K562 (cell line): ENCODE results near the gene BMP8B. TPM values are rescaled to one million over a fixed set of nuclear protein-coding genes. Genes with fewer than 3 reads are reported as not detected.

ENCODE experiments used
- FOS ChIP-seq: IDR thresholded peaks from 3 replicates; pipeline ENCODE4 v1.6.1; 2011; ENCODE audit not compliant: insufficient read length; ENCODE audit errors: extremely low read depth
- HNRNPH1 ChIP-seq: fragments of 200-400 bp; formaldehyde crosslinking; optimal IDR thresholded peaks from 2 replicates; pipeline ENCODE3; 2017; ENCODE audit warnings: low read depth, mild to moderate bottlenecking, low read length, moderate library complexity
- RFX1 ChIP-seq: fragments of 450-650 bp; IDR thresholded peaks from 2 replicates; pipeline ENCODE4 v1.6.1; 2016; ENCODE audit warnings: mild to moderate bottlenecking, moderate library complexity
- SIN3A ChIP-seq, 2 experiments: fragments of 150-350 bp in 1 of 2; IDR thresholded peaks; 2 replicates each; pipeline ENCODE4 v1.6.1; 2011 to 2016; ENCODE audit warnings: borderline replicate concordance in 2 of 2, low read depth in 2 of 2, low read length in 2 of 2, mild to moderate bottlenecking in 2 of 2, moderate library complexity in 2 of 2; ENCODE audit not compliant: control insufficient read depth in 1 of 2
- TAF9B ChIP-seq: fragments of 450-650 bp; IDR thresholded peaks from 2 replicates; pipeline ENCODE4 v1.6.1; 2018; ENCODE audit warnings: mild to moderate bottlenecking; ENCODE audit not compliant: partially characterized antibody
- ZFP1 ChIP-seq: fragments of 450-650 bp; formaldehyde crosslinking; IDR thresholded peaks from 2 replicates; pipeline ENCODE4 v1.4.0; 2020; ENCODE audit warnings: mild to moderate bottlenecking, mixed read lengths
- ZNF512 ChIP-seq: IDR thresholded peaks from 2 replicates; pipeline ENCODE4 v1.6.1; 2016; ENCODE audit warnings: missing genetic modification characterization, missing compliant biosample characterization
- ZNF668 ChIP-seq: fragments of 250-450 bp; sonication (Bioruptor Pico); IDR thresholded peaks from 2 replicates; pipeline ENCODE4 v1.8.0; 2022; ENCODE audit warnings: mild to moderate bottlenecking, inconsistent platforms
- ZNF707 ChIP-seq: fragments of 250-450 bp; sonication (Bioruptor Pico); conservative IDR thresholded peaks from 2 replicates; pipeline ENCODE4 v1.8.0; 2022; ENCODE audit warnings: inconsistent platforms, mild to moderate bottlenecking, moderate library complexity
- polyA plus RNA-seq, 8 experiments: library from polyadenylated mRNA; depleted of rRNA in 4 of 8; stranded (reverse) in 5 of 8; unstranded in 3 of 8; fragments of >200 nt; fragmentation: Nextera tagmentation in 2 of 8; fragmentation: Illumina TruSeq in 1 of 8; extraction: Ambion mirVana in 2 of 8; extraction: Trizol in 1 of 8; gene quantifications; 2 replicates each; pipeline versions ENCODE4 v1.2.1 to v1.2.3, GENCODE V29; 2011 to 2014; ENCODE audit warnings: inconsistent platforms in 1 of 8, missing spikeins in 1 of 8
- total RNA-seq, 7 experiments: library from RNA; depleted of rRNA in 6 of 7; stranded (reverse); fragments of >200 nt in 6 of 7; fragmentation: Illumina TruSeq in 2 of 7; extraction: Trizol in 2 of 7; gene quantifications; 2 replicates each; pipeline versions ENCODE4 v1.2.1 to v1.2.3, GENCODE V29; 2011 to 2021; ENCODE audit warnings: low replicate concordance in 1 of 7
- TF ChIP-seq, protein P1 (sequence below), 3 experiments: fragments of 200-800 bp in 1 of 3; fragments of 250-450 bp in 1 of 3; fragments of 450-650 bp in 1 of 3; sonication (Bioruptor Pico) in 1 of 3; sonication (Bioruptor generic) in 1 of 3; formaldehyde crosslinking in 1 of 3; IDR thresholded peaks; 2 replicates each; pipeline versions ENCODE4 v1.6.1 to v1.8.0; 2016 to 2022; ENCODE audit warnings: mild to moderate bottlenecking in 2 of 3, missing genetic modification characterization in 2 of 3, missing compliant biosample characterization in 1 of 3, moderate library complexity in 1 of 3

The BMP8B gene
- total and polyA plus RNA-seq, 9 of the 15 experiments (the other 6 are each of a cell fraction or from before 2014, with no cell fraction given) = 0.03 to 0.33 (median 0.14) TPM

DNA sequence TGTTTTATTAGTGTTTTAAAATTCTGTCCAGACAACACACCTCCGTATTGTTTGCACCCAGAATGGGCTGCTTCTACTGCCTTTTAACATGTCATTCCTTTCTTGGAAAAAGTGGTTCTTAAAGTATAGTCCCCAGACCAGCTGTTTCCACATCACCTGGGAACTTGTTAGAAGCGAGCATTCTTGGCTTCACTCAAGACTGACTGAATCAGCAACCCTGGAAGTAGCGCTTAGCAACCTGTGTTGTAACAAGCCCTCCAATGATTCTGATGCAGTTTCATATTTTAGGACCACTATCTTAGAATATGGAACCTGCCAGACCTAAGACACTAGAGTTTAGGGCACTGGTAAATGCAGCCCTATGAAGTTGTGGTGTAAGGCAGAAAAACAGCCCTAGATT lies 55.9 kb downstream of the BMP8B start (continued):
- TF ChIP-seq, protein P1, sequence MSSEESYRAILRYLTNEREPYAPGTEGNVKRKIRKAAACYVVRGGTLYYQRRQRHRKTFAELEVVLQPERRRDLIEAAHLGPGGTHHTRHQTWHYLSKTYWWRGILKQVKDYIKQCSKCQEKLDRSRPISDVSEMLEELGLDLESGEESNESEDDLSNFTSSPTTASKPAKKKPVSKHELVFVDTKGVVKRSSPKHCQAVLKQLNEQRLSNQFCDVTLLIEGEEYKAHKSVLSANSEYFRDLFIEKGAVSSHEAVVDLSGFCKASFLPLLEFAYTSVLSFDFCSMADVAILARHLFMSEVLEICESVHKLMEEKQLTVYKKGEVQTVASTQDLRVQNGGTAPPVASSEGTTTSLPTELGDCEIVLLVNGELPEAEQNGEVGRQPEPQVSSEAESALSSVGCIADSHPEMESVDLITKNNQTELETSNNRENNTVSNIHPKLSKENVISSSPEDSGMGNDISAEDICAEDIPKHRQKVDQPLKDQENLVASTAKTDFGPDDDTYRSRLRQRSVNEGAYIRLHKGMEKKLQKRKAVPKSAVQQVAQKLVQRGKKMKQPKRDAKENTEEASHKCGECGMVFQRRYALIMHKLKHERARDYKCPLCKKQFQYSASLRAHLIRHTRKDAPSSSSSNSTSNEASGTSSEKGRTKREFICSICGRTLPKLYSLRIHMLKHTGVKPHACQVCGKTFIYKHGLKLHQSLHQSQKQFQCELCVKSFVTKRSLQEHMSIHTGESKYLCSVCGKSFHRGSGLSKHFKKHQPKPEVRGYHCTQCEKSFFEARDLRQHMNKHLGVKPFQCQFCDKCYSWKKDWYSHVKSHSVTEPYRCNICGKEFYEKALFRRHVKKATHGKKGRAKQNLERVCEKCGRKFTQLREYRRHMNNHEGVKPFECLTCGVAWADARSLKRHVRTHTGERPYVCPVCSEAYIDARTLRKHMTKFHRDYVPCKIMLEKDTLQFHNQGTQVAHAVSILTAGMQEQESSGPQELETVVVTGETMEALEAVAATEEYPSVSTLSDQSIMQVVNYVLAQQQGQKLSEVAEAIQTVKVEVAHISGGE (CRISPR knock-in tag; IDR thresholded peaks at IDR 0.05) = no peak
- TF ChIP-seq ZNF668 (CRISPR knock-in tag) (no peak), ZNF512 (tag) (no peak), ZFP1 (CRISPR knock-in tag) (no peak), FOS (no peak), SIN3A (IDR thresholded peaks at IDR 0.05; ENCODE audit: borderline replicate concordance in 2 of 2, control insufficient read depth in 1 of 2, low read depth in 2 of 2, low read length in 2 of 2) (no peak), ZNF707 (no peak), TAF9B (no peak), HNRNPH1 (no peak), RFX1 (no peak)
